NT2/D1 (cell line): ENCODE data around the gene ATG9B.

Experiments
- DNase-seq: peaks from one replicate; pipeline ENCODE4 v3.0.0-alpha.2; 2011; ENCODE audit warnings: low read depth, low spot score
- H3K27me3 ChIP-seq: 2 replicates; pipeline ENCODE4 v1.6.0; 2011; ENCODE audit warnings: mild to moderate bottlenecking; ENCODE audit not compliant: insufficient read length, insufficient read depth
- H3K36me3 ChIP-seq: 2 replicates; pipeline ENCODE4 v1.6.1; 2011; ENCODE audit warnings: mild to moderate bottlenecking, low read length, mixed read lengths; ENCODE audit not compliant: insufficient read depth, insufficient read length
- H3K4me1 ChIP-seq: 2 replicates; pipeline ENCODE4 v1.5.1; 2011; ENCODE audit not compliant: insufficient read depth, insufficient read length
- H3K4me3 ChIP-seq: 2 replicates; pipeline ENCODE4 v1.5.1; 2011; ENCODE audit warnings: low read depth; ENCODE audit not compliant: insufficient read length
- H3K9ac ChIP-seq: 2 replicates; pipeline ENCODE4 v1.6.0; 2011; ENCODE audit warnings: low read depth; ENCODE audit not compliant: insufficient read length
- H3K9me3 ChIP-seq: 2 replicates; pipeline ENCODE4 v1.5.1; 2011; ENCODE audit warnings: mild to moderate bottlenecking, low read length; ENCODE audit not compliant: insufficient read depth
- SUZ12 ChIP-seq: IDR thresholded peaks from 2 replicates; pipeline ENCODE4 v1.6.1; 2011; ENCODE audit not compliant: insufficient read length, insufficient read depth; ENCODE audit errors: extremely low read depth
- YY1 ChIP-seq: IDR thresholded peaks from 2 replicates; pipeline ENCODE4 v1.6.1; 2011; ENCODE audit not compliant: insufficient read length, insufficient read depth
- ZNF274 ChIP-seq: IDR thresholded peaks from 2 replicates; pipeline ENCODE4 v1.6.1; 2011; ENCODE audit warnings: mild to moderate bottlenecking, low read depth, low read length

The ATG9B gene

GRCh38 chr7:151011097-151011409 lies 13.2 kb downstream of the ATG9B start:
- no peak for TF ChIP-seq ZNF274
- TF ChIP-seq SUZ12, result no peak
- no peak for TF ChIP-seq YY1
- no peaks in the 10 kb centered on the region for H3K9me3 ChIP-seq
- peak overlapping the region; percentile 93 for H3K9ac ChIP-seq
- H3K27me3 ChIP-seq, result no peaks in the 10 kb centered on the region
- peaks cover 12% of the 10 kb centered on the region for H3K36me3 ChIP-seq
- peak overlapping the region; percentile 73 for H3K4me3 ChIP-seq
- DNase-seq, result no peak
- peaks cover 27% of the 10 kb centered on the region for H3K4me1 ChIP-seq

DNA sequence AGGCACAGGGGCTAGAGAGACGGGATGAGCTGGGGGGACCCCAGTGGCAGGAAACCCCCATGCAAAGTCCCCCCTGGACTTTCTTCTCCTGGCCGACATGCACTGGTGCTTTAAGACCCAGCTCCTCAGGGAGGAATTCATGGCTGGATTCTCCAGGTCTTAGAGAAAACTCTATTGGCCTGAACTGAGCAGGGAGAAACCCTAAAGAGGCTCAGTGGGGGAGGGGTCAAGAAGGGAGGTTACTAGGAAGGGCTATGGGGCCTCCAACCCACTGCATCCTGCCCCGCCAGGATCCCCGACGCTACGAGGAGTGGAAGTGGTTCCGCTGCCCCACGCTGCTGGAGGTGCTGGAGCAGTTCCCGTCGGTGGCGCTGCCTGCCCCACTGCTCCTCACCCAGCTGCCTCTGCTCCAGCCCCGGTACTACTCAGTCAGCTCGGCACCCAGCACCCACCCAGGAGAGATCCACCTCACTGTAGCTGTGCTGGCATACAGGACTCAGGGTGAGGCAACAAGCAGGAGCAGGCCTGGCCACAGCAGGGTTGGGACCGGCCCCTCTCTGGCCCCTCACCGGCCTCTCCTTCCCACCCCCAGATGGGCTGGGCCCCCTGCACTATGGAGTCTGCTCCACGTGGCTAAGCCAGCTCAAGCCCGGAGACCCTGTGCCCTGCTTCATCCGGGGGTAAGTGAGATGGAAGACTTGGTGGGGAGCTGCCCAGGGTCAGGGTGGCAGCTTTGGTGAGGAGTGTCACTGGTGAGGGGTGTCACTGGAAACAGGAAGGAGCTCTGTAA lies 13.8 kb downstream of the ATG9B start:
- peak overlapping the region; percentile 93 for H3K9ac ChIP-seq
- peaks cover 12% of the 10 kb centered on the region for H3K36me3 ChIP-seq
- peaks cover 27% of the 10 kb centered on the region for H3K4me1 ChIP-seq
- no peaks in the 10 kb centered on the region for H3K9me3 ChIP-seq
- TF ChIP-seq YY1, result no peak
- no peak for TF ChIP-seq ZNF274
- DNase-seq, result no peak
- H3K27me3 ChIP-seq, result no peaks in the 10 kb centered on the region
- peak overlapping the region; percentile 73 for H3K4me3 ChIP-seq

DNA sequence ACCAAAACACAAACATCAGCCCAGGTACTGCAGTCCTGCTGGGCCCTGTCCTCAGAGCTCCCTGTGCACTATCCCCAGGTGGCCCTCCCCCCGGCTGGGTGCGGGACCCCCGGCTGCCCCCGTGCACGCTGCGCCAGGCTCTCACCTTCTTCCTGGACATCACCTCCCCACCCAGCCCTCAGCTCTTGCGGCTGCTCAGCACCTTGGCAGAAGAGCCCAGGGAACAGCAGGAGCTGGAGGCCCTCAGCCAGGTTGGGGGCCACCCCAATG lies 14.3 kb downstream of the ATG9B start:
- peaks cover 27% of the 10 kb centered on the region for H3K4me1 ChIP-seq
- peaks cover 7% of the 10 kb centered on the region for H3K36me3 ChIP-seq
- DNase-seq, result no peak
- H3K9ac ChIP-seq, result peak overlapping the region; percentile 93
- H3K9me3 ChIP-seq, result no peaks in the 10 kb centered on the region
- TF ChIP-seq YY1 (no peak), ZNF274 (no peak), SUZ12 (no peak)
- no peaks in the 10 kb centered on the region for H3K27me3 ChIP-seq
- H3K4me3 ChIP-seq, result peak overlapping the region; percentile 73

DNA sequence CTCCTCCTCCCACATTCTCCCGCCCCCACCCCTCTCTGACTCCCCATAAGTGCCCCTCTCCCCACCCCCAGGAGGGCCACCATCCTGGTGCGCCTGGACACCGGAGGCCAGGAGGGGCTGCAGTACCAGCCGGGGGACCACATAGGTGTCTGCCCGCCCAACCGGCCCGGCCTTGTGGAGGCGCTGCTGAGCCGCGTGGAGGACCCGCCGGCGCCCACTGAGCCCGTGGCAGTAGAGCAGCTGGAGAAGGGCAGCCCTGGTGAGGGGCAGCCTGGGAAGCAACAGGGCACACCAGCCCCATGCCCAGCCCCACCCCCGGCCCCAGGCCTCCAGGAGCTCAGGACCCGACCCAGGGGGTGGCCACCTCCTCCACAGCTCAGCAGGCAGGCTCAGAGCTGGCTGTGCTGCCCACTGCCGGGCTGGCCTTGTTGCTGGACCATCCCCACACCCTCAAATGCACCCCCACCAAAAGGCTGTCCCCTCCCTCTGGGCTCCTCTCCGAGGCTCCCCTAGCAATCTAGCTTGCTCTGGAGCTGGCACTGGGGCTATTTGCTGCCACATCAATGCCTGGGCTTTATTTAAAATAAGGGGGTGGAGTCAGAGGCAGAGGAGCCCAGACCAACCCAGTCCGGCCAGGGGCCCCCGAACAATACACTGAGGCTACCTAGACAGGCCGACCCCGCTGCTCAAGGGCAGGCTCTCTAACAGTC lies 14.8 kb downstream of the ATG9B start:
- Histone ChIP-seq H3K9me3 (no peaks in the 10 kb centered on the region), H3K9ac (peak overlapping the region; percentile 93), H3K36me3 (peaks cover 5% of the 10 kb centered on the region), H3K4me3 (peak overlapping the region; percentile 73), H3K27me3 (no peaks in the 10 kb centered on the region), H3K4me1 (peaks cover 27% of the 10 kb centered on the region)
- TF ChIP-seq YY1 (no peak), ZNF274 (no peak), SUZ12 (no peak)
- no peak for DNase-seq

GRCh38 chr7:151008511-151009323 lies 15.6 kb downstream of the ATG9B start:
- Histone ChIP-seq H3K4me1 (peaks cover 24% of the 10 kb centered on the region), H3K9ac (no peak overlapping the region), H3K36me3 (no peaks in the 10 kb centered on the region), H3K9me3 (no peaks in the 10 kb centered on the region), H3K27me3 (no peaks in the 10 kb centered on the region), H3K4me3 (no peak overlapping the region)
- DNase-seq, result no peak
- no peak for TF ChIP-seq ZNF274
- TF ChIP-seq YY1, result no peak
- TF ChIP-seq SUZ12, result no peak

GRCh38 chr7:151008143-151008510 lies 16.2 kb downstream of the ATG9B start:
- Histone ChIP-seq H3K36me3 (no peaks in the 10 kb centered on the region), H3K4me3 (no peak overlapping the region), H3K27me3 (no peaks in the 10 kb centered on the region), H3K9me3 (no peaks in the 10 kb centered on the region), H3K4me1 (peaks cover 22% of the 10 kb centered on the region), H3K9ac (no peak overlapping the region)
- DNase-seq, result no peak
- no peak for TF ChIP-seq ZNF274
- no peak for TF ChIP-seq YY1
- no peak for TF ChIP-seq SUZ12

DNA sequence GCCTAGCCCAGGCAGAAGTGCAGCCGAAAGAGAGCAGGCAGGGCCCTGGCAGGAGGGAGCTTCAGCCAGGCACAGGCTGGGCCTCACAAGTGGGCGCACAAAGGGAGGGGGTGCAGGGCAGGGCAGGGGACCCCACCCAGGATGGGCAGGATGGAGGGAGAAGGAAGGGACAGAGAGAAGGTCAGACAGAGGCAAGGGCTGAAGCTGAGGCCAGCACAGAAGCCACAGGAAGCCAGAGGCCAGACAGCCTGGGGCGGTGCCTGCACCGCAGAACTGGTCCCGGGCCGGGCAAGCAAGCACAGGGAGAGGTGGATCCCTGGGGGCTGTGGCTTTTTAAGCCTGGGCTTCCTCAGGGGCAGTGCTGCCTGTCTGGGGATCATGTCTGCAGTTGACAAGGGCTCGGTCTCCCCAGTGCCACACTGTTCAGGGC lies 16.8 kb downstream of the ATG9B start:
- Histone ChIP-seq H3K9me3 (no peaks in the 10 kb centered on the region), H3K4me1 (peaks cover 19% of the 10 kb centered on the region), H3K36me3 (no peaks in the 10 kb centered on the region), H3K9ac (peak overlapping the region; percentile 50), H3K4me3 (no peak overlapping the region), H3K27me3 (no peaks in the 10 kb centered on the region)
- TF ChIP-seq YY1, result no peak
- no peak for TF ChIP-seq SUZ12
- TF ChIP-seq ZNF274, result no peak
- no peak for DNase-seq
